GM12873 (cell line): ENCODE measurements around the gene TM4SF18.

Experiments
- CTCF ChIP-seq: IDR thresholded peaks from 2 replicates; pipeline ENCODE4 v1.5.1; 2012; ENCODE audit warnings: low read depth, mild to moderate bottlenecking, moderate library complexity, low read length, control low read depth; ENCODE audit not compliant: insufficient read depth; ENCODE audit errors: missing control alignments

The TM4SF18 gene

GRCh38 chr3:149333176-149333859 is at the start of gene TM4SF18:
Gene TM4SF18 (minus strand): TSS chr3:149333636. CDS start chr3:149333382, 254 bp downstream.
- no peak for TF ChIP-seq CTCF

- no peak for TF ChIP-seq CTCF
These were observed 49.1 kb upstream of the TM4SF18 start for GRCh38 chr3:149382518-149382917.

GRCh38 chr3:149382101-149382467 is 48.6 kb upstream of the TM4SF18 start:
- no peak for TF ChIP-seq CTCF

- TF ChIP-seq CTCF, result no peak
These were observed 48.0 kb upstream of the TM4SF18 start for GRCh38 chr3:149381173-149382100.

- no peak for TF ChIP-seq CTCF
These were observed 45.3 kb upstream of the TM4SF18 start for GRCh38 chr3:149378478-149379309.

- no peak for TF ChIP-seq CTCF
These were observed 44.2 kb upstream of the TM4SF18 start, which contains the start of gene TM4SF1 for GRCh38 chr3:149377408-149378364. Gene TM4SF1 (minus strand): TSS chr3:149377649. CDS start chr3:149377547, 102 bp downstream.
